IMR-90 (cell line): ENCODE results near the gene PCDHGA8. TPM values are rescaled to one million over a fixed set of nuclear protein-coding genes. Genes with fewer than 3 reads are reported as not detected.

Experiments
- ATAC-seq: fragments of 200-7000 bp; cut with Tn5 transposase; 2 replicates; pipeline ENCODE4 v1.9.1; 2020; ENCODE audit warnings: low read depth, mild to moderate bottlenecking, moderate library complexity
- BruUV-seq: library from RNA; stranded (reverse); fragments of 400-500 nt; replicated peaks from 2 replicates; lab custom pipeline; 2021; lab: Mats Ljungman, UMichigan
- CTCF ChIA-PET: fragments of 300-600 bp; formaldehyde crosslinking; extraction: SDS; loops from one replicate; lab custom pipeline; 2021; ENCODE audit warnings: antibody characterized with exemption; lab: Yijun Ruan, JAX
- POLR2A ChIA-PET: fragments of 300-600 bp; sonication (Branson Sonifier 250); formaldehyde crosslinking; loops from one replicate; lab custom pipeline; 2022; ENCODE audit warnings: antibody characterized with exemption; ENCODE audit not compliant: unreplicated experiment; lab: Charles Lee
- DNase-seq: peaks from one replicate; pipeline ENCODE4 v3.0.0; 2013
- H2AFZ ChIP-seq: replicated peaks from 2 replicates; pipeline ENCODE3; 2013; ENCODE audit warnings: low read length, mild to moderate bottlenecking; ENCODE audit not compliant: poor library complexity
- H2AK5ac ChIP-seq: 2 replicates; pipeline ENCODE4 v1.6.1; 2013; ENCODE audit warnings: low read depth, low read length, inconsistent platforms
- H2AK9ac ChIP-seq: replicated peaks from 2 replicates; pipeline ENCODE3; 2013; ENCODE audit warnings: mild to moderate bottlenecking, low read depth, low read length, moderate library complexity; ENCODE audit not compliant: poor library complexity
- H2BK120ac ChIP-seq: 2 replicates; pipeline ENCODE4 v1.6.1; 2013; ENCODE audit warnings: low read depth, low read length, inconsistent platforms
- H2BK15ac ChIP-seq: 3 replicates; pipeline ENCODE4 v1.6.1; 2013; ENCODE audit warnings: low read depth, low read length, inconsistent platforms
- H2BK20ac ChIP-seq: 2 replicates; pipeline ENCODE4 v1.6.1; 2013; ENCODE audit warnings: low read depth, mild to moderate bottlenecking, inconsistent platforms, low read length, moderate library complexity
- H2BK5ac ChIP-seq: 2 replicates; pipeline ENCODE4 v1.6.1; 2013; ENCODE audit warnings: mild to moderate bottlenecking, low read depth, low read length, inconsistent platforms; ENCODE audit not compliant: poor library complexity, severe bottlenecking
- H3K14ac ChIP-seq: replicated peaks from 2 replicates; pipeline ENCODE4 v1.6.1; 2013; ENCODE audit warnings: low read depth, low read length, inconsistent platforms
- H3K18ac ChIP-seq: 2 replicates; pipeline ENCODE4 v1.6.1; 2013; ENCODE audit warnings: low read depth, low read length, control low read depth
- H3K23ac ChIP-seq: 2 replicates; pipeline ENCODE4 v1.6.1; 2013; ENCODE audit warnings: low read depth, low read length, inconsistent platforms
- H3K27ac ChIP-seq: 2 replicates; pipeline ENCODE4 v1.5.1; 2013; ENCODE audit warnings: mild to moderate bottlenecking, control low read depth, low read length; ENCODE audit not compliant: insufficient read depth
- H3K27me3 ChIP-seq: 2 replicates; pipeline ENCODE4 v1.6.1; 2013; ENCODE audit warnings: low read length; ENCODE audit not compliant: control insufficient read depth, insufficient read depth
- H3K36me3 ChIP-seq: 2 replicates; pipeline ENCODE4 v1.6.1; 2013; ENCODE audit warnings: low read length, mixed read lengths; ENCODE audit not compliant: control insufficient read depth, insufficient read depth
- H3K4ac ChIP-seq: 2 replicates; pipeline ENCODE4 v1.6.1; 2013; ENCODE audit warnings: low read depth, low read length, inconsistent platforms
- H3K4me1 ChIP-seq: 2 replicates; pipeline ENCODE4 v1.6.1; 2013; ENCODE audit warnings: low read length, mixed read lengths; ENCODE audit not compliant: control insufficient read depth, insufficient read depth
- H3K4me2 ChIP-seq: 2 replicates; pipeline ENCODE4 v1.6.1; 2013; ENCODE audit warnings: low read depth, mild to moderate bottlenecking, control low read depth, low read length, moderate library complexity
- H3K4me3 ChIP-seq: 2 replicates; pipeline ENCODE4 v1.5.1; 2013; ENCODE audit warnings: low read depth, mild to moderate bottlenecking, control low read depth, low read length, moderate library complexity; ENCODE audit not compliant: insufficient read depth
- H3K56ac ChIP-seq: 2 replicates; pipeline ENCODE4 v1.6.1; 2013; ENCODE audit warnings: low read length, inconsistent platforms; ENCODE audit not compliant: insufficient read depth; ENCODE audit errors: extremely low read depth
- H3K79me1 ChIP-seq, 2 experiments: 2 replicates each; pipeline ENCODE4 v1.6.1; 2013; ENCODE audit warnings: low read length in 2 of 2, inconsistent platforms in 1 of 2, low read depth in 1 of 2
- H3K9ac ChIP-seq: 2 replicates; pipeline ENCODE4 v1.6.1; 2013; ENCODE audit warnings: low read depth, low read length, control low read depth
- H3K9me1 ChIP-seq: 2 replicates; pipeline ENCODE4 v1.6.1; 2013; ENCODE audit warnings: low read length, inconsistent platforms; ENCODE audit not compliant: insufficient read depth
- H3K9me3 ChIP-seq: 2 replicates; pipeline ENCODE4 v1.6.1; 2013; ENCODE audit warnings: low read length; ENCODE audit not compliant: control insufficient read depth, insufficient read depth
- H4K20me1 ChIP-seq: 2 replicates; pipeline ENCODE4 v1.6.1; 2013; ENCODE audit warnings: low read length, inconsistent platforms; ENCODE audit not compliant: insufficient read depth
- H4K5ac ChIP-seq: 2 replicates; pipeline ENCODE4 v1.6.1; 2013; ENCODE audit warnings: mild to moderate bottlenecking, low read depth, low read length, control low read depth
- H4K8ac ChIP-seq, 2 experiments: 2 replicates each; pipeline ENCODE4 v1.6.1; 2013; ENCODE audit warnings: low read depth in 2 of 2, low read length in 2 of 2, control low read depth in 1 of 2, inconsistent platforms in 1 of 2
- H4K91ac ChIP-seq: 2 replicates; pipeline ENCODE4 v1.6.1; 2013; ENCODE audit warnings: low read depth, low read length, inconsistent platforms; ENCODE audit not compliant: insufficient read depth
- CEBPB ChIP-seq: IDR thresholded peaks from 2 replicates; pipeline ENCODE4 v1.6.1; 2012; ENCODE audit warnings: low read depth, low read length, improper control_type of control experiment
- CHD1 ChIP-seq: IDR thresholded peaks from 2 replicates; pipeline ENCODE4 v1.6.1; 2012; ENCODE audit warnings: low read depth, low read length, improper control_type of control experiment
- FOS ChIP-seq: fragments of 150-350 bp; IDR thresholded peaks from 2 replicates; pipeline ENCODE4 v1.6.1; 2016; ENCODE audit warnings: low read depth, low read length
- MAZ ChIP-seq: IDR thresholded peaks from 2 replicates; pipeline ENCODE4 v1.6.1; 2012; ENCODE audit warnings: low read depth, mild to moderate bottlenecking, low read length, improper control_type of control experiment, moderate library complexity, borderline replicate concordance
- POLR2A ChIP-seq: IDR thresholded peaks from 2 replicates; pipeline ENCODE4 v1.6.1; 2012; ENCODE audit warnings: mild to moderate bottlenecking, low read depth, low read length
- RAD21 ChIP-seq: IDR thresholded peaks from 2 replicates; pipeline ENCODE4 v1.6.1; 2012; ENCODE audit warnings: low read length, improper control_type of control experiment
- RFX5 ChIP-seq: IDR thresholded peaks from 2 replicates; pipeline ENCODE4 v1.8.0; 2012; ENCODE audit warnings: low read depth, mild to moderate bottlenecking, low read length, moderate library complexity
- SMC3 ChIP-seq: fragments of 150-350 bp; IDR thresholded peaks from 2 replicates; pipeline ENCODE4 v1.6.1; 2016; ENCODE audit warnings: low read depth, mild to moderate bottlenecking, antibody characterized with exemption, low read length, moderate library complexity
- WGBS, 2 experiments: methylation state at CpG; one replicate each; pipeline versions ENCODE4 v1.1.5 to v1.1.7; 2013; ENCODE audit warnings: missing lambda C conversion rate in 2 of 2; ENCODE audit not compliant: insufficient read length in 1 of 2; ENCODE audit errors: extremely low coverage in 2 of 2; 5-methylcytosine and 5-hydroxymethylcytosine counted together
- dilution Hi-C: fragments of 300-500 bp; cut with HindIII; formaldehyde crosslinking; loops from one replicate; pipeline ENCODE4 v1.14.3; 2018; ENCODE audit warnings: low sequenced_read_pairs; ENCODE audit not compliant: unreplicated experiment
- in situ Hi-C: fragments of 300-500 bp; cut with MboI; formaldehyde crosslinking; loops from 3 replicates; pipeline ENCODE4 v1.14.3; 2019; ENCODE audit warnings: low sequenced_read_pairs, inconsistent platforms, mixed read lengths
- intact Hi-C: fragments of 100-400 bp; cut with micrococcal nuclease; formaldehyde crosslinking; loops from 2 replicates; pipeline ENCODE4 v1.10.0; 2022
- polyA plus RNA-seq, 3 experiments: library from polyadenylated mRNA; depleted of rRNA; stranded (reverse); fragments of >200 nt; gene quantifications; 2 replicates each; pipeline ENCODE4 v1.2.3, GENCODE V29; 2012; ENCODE audit warnings: low replicate concordance in 1 of 3
- total RNA-seq: library from RNA; depleted of rRNA; stranded (reverse); fragments of >200 nt; gene quantifications from 2 replicates; pipeline ENCODE4 v1.2.3, GENCODE V29; 2012

The PCDHGA8 gene
- total and polyA plus RNA-seq, 2 of the 4 experiments (the other 2 are of a cell fraction): 0.89 to 2.0 TPM

GRCh38 chr5:141419074-141419880 is 26.8 kb downstream of the PCDHGA8 start:
- no peak overlapping the region for H3K4me2 ChIP-seq
- ATAC-seq (no peak), DNase-seq (no peak)
- ChIA-PET POLR2A (no interaction called here), CTCF (interaction anchor here (1.3 to 3.8 kb wide), 3 partner anchors 105 to 141 kb away, joined by 5 to 34 read pairs (median 19); no protein-coding TSS in a partner anchor)
- no peak overlapping the region for H2BK5ac ChIP-seq
- in situ Hi-C loops: loop anchor here (5.0 kb wide), 1 partner anchor 143 kb away; no protein-coding TSS in a partner anchor
- WGBS, 2 experiments: 50% methylated on average over 58 of the region's 74 CpGs; no CpG with 5 or more reads in 1 of the 2 experiments
- no peak overlapping the region for H2AK5ac ChIP-seq
- H3K23ac ChIP-seq: no peak overlapping the region
- no peak overlapping the region for H4K8ac ChIP-seq
- no peaks in the 10 kb centered on the region for H3K27me3 ChIP-seq
- dilution Hi-C loops: no loop called here
- H3K9me1 ChIP-seq: no peaks in the 10 kb centered on the region
- no peak overlapping the region for H2BK20ac ChIP-seq
- no peak overlapping the region for H3K56ac ChIP-seq
- H2AK9ac ChIP-seq: no peak overlapping the region
- peak overlapping the region; percentile 25 for H2AFZ ChIP-seq
- H4K5ac ChIP-seq: no peak overlapping the region
- H3K9me3 ChIP-seq: peaks cover 53% of the 10 kb centered on the region
- TF ChIP-seq MAZ: no peak
- no peak for TF ChIP-seq RAD21
- TF ChIP-seq CEBPB: no peak
- no peak for TF ChIP-seq SMC3
- no peak for TF ChIP-seq POLR2A
- no peak for TF ChIP-seq CHD1
- TF ChIP-seq FOS: no peak
- TF ChIP-seq RFX5: no peak
- H3K27ac ChIP-seq: no peak overlapping the region
- H3K4ac ChIP-seq: no peak overlapping the region
- H2BK120ac ChIP-seq: no peak overlapping the region
- H3K36me3 ChIP-seq: peaks cover 29% of the 10 kb centered on the region
- H4K20me1 ChIP-seq: no peaks in the 10 kb centered on the region
- intact Hi-C loops: loop anchor here (5.0 kb wide), 1 partner anchor 58 kb away; the partner anchor contains the start of gene PCDHGC3
- no peak overlapping the region for H4K91ac ChIP-seq
- BruUV-seq: no TSS peak
- H3K4me1 ChIP-seq: no peaks in the 10 kb centered on the region
- peaks cover 23 to 25% of the 10 kb centered on the region in 2 experiments for H3K79me1 ChIP-seq
- no peak overlapping the region for H3K4me3 ChIP-seq
- H2BK15ac ChIP-seq: no peak overlapping the region
- H3K14ac ChIP-seq: no peak overlapping the region
- H3K9ac ChIP-seq: no peak overlapping the region
- H3K18ac ChIP-seq: no peak overlapping the region
